OCI-LY7 (cell line): Measurements from ENCODE around the gene NAT10. TPM values are rescaled to one million over a fixed set of nuclear protein-coding genes. Genes with fewer than 3 reads are reported as not detected.

ENCODE experiments used
- BruUV-seq: library from RNA; stranded (reverse); fragments of 400-500 nt; replicated peaks from 2 replicates; lab custom pipeline; 2021; lab: Mats Ljungman, UMichigan
- CTCF ChIA-PET: fragments of 300-600 bp; sonication (Branson Sonifier 250); formaldehyde crosslinking; loops from one replicate; lab custom pipeline; 2022; ENCODE audit warnings: antibody characterized with exemption; ENCODE audit not compliant: unreplicated experiment; lab: Charles Lee
- POLR2A ChIA-PET: fragments of 300-600 bp; sonication (Branson Sonifier 250); formaldehyde crosslinking; loops from one replicate; lab custom pipeline; 2022; ENCODE audit warnings: antibody characterized with exemption; lab: Charles Lee
- DNase-seq: peaks from one replicate; pipeline ENCODE4 v3.0.0-alpha.2; 2015; ENCODE audit warnings: low spot score
- H2AFZ ChIP-seq: fragments of 200-600 bp; sonication (generic), shearing (Covaris generic); 2 replicates; pipeline ENCODE4 v1.6.1; 2014; ENCODE audit warnings: mild to moderate bottlenecking, antibody characterized with exemption, low read length, moderate library complexity
- H3K27ac ChIP-seq: fragments of 200-600 bp; sonication (generic); 2 replicates; pipeline ENCODE4 v1.5.1; 2014; ENCODE audit warnings: mixed run types, low read depth, mild to moderate bottlenecking, moderate library complexity, low read length, inconsistent platforms; ENCODE audit not compliant: poor library complexity, severe bottlenecking
- H3K36me3 ChIP-seq: fragments of 200-600 bp; sonication (generic); 2 replicates; pipeline ENCODE4 v1.6.1; 2014; ENCODE audit warnings: mild to moderate bottlenecking, antibody characterized with exemption, low read length, moderate library complexity, mixed read lengths; ENCODE audit not compliant: insufficient read depth
- H3K4me1 ChIP-seq: fragments of 200-600 bp; sonication (generic); 2 replicates; pipeline ENCODE4 v1.5.1; 2014; ENCODE audit warnings: mild to moderate bottlenecking, low read length; ENCODE audit not compliant: insufficient read depth, poor library complexity, severe bottlenecking
- H3K4me2 ChIP-seq: fragments of 200-600 bp; sonication (generic); 2 replicates; pipeline ENCODE4 v1.6.1; 2014; ENCODE audit warnings: mild to moderate bottlenecking, low read length
- H3K4me3 ChIP-seq: fragments of 200-600 bp; sonication (generic); 2 replicates; pipeline ENCODE4 v1.5.1; 2014; ENCODE audit warnings: mild to moderate bottlenecking, low read depth, low read length; ENCODE audit not compliant: poor library complexity, severe bottlenecking
- H3K79me2 ChIP-seq: fragments of 200-600 bp; sonication (generic); 2 replicates; pipeline ENCODE4 v1.6.1; 2016; ENCODE audit warnings: low read depth, mild to moderate bottlenecking, low read length, moderate library complexity, mixed read lengths; ENCODE audit not compliant: insufficient read depth
- H3K9me2 ChIP-seq: fragments of 200-600 bp; sonication (generic); 2 replicates; pipeline ENCODE4 v1.6.1; 2016; ENCODE audit warnings: mild to moderate bottlenecking, low read length, mixed read lengths; ENCODE audit not compliant: insufficient read depth
- H3K9me3 ChIP-seq: fragments of 200-600 bp; sonication (generic); 2 replicates; pipeline ENCODE4 v1.6.1; 2014; ENCODE audit warnings: mild to moderate bottlenecking, mixed run types, low read length, mixed read lengths
- H4K20me1 ChIP-seq: fragments of 200-600 bp; sonication (generic); 2 replicates; pipeline ENCODE4 v1.6.1; 2014; ENCODE audit warnings: mild to moderate bottlenecking, antibody characterized with exemption, low read length, moderate library complexity, mixed read lengths; ENCODE audit not compliant: insufficient read depth
- CTCF ChIP-seq: fragments of 200-600 bp; sonication (generic); conservative IDR thresholded peaks from 2 replicates; pipeline ENCODE4 v1.5.1; 2014; ENCODE audit warnings: mild to moderate bottlenecking, antibody characterized with exemption, low read length, moderate library complexity, mixed read lengths
- EZH2phosphoT487 ChIP-seq: fragments of 200-600 bp; sonication (generic); IDR thresholded peaks from 2 replicates; pipeline ENCODE4 v1.6.1; 2018; ENCODE audit warnings: low read depth, borderline replicate concordance, mild to moderate bottlenecking, mixed run types, antibody characterized with exemption, low read length, moderate library complexity, mixed read lengths
- intact Hi-C: fragments of 100-400 bp; cut with micrococcal nuclease; formaldehyde crosslinking; loops from one replicate; pipeline ENCODE4 v1.10.0; 2022; ENCODE audit not compliant: unreplicated experiment
- total RNA-seq, 2 experiments: library from RNA; depleted of rRNA in 1 of 2; stranded (reverse); fragments of >200 nt in 1 of 2; shearing (Covaris generic) in 1 of 2; gene quantifications; 2 replicates each; pipeline ENCODE4 v1.2.3, GENCODE V29; 2014 to 2022

Gene NAT10
- total RNA-seq, 2 experiments from 2014 or later = 64.9 to 120 TPM

DNA sequence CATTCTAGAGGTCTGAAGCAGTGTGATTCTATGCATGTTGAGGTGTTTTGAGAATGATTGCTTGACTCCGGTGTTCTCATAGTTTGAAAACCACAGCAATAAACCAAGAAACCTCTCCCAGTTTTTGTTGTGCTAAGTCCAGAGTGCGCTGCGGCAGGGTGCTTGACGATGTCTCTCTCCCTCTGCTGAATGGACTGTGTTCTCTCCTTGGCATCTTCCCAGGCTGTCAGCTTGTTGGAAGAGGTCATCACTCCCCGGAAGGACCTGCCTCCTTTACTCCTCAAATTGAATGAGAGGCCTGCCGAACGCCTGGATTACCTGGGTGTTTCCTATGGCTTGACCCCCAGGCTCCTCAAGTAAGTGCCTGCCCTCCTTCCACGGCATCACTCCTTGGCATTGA lies 31.0 kb downstream of the NAT10 start:
- Histone ChIP-seq H3K4me3 (no peak overlapping the region), H2AFZ (no peak overlapping the region), H3K4me1 (no peaks in the 10 kb centered on the region), H3K79me2 (no peaks in the 10 kb centered on the region), H3K36me3 (peaks cover 98% of the 10 kb centered on the region), H4K20me1 (no peaks in the 10 kb centered on the region), H3K9me2 (no peaks in the 10 kb centered on the region), H3K9me3 (no peaks in the 10 kb centered on the region), H3K4me2 (no peak overlapping the region), H3K27ac (no peak overlapping the region)
- CTCF ChIA-PET = no interaction called here
- POLR2A ChIA-PET = interaction anchor here (0.7 to 1.0 kb wide), 2 partner anchors 9 to 195 kb away, joined by 3 to 4 read pairs; no protein-coding TSS in a partner anchor
- no peak for TF ChIP-seq EZH2phosphoT487
- TF ChIP-seq CTCF = no peak
- no TSS peak for BruUV-seq
- intact Hi-C loops = no loop called here
- no peak for DNase-seq

DNA sequence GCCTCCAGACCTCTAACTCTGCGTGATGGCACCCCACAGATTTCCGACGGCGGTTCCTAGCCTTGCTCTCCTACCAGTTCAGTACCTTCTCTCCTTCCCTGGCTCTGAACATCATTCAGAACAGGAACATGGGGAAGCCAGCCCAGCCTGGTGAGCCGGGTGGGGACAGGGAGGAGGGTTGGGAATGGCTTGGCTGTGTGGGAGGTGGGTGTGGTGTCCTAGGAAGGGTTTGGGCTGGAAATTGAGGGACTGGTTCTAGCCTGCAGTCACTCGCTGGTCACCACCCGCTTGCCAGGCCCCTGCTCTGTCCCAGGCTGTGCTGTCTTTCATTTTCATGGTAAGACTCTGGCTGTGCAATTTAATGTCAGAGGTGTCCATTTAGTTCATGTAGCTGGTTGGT lies 33.9 kb downstream of the NAT10 start:
- H3K79me2 ChIP-seq = no peaks in the 10 kb centered on the region
- TF ChIP-seq EZH2phosphoT487 = no peak
- no peak for TF ChIP-seq CTCF
- H3K4me2 ChIP-seq = no peak overlapping the region
- no peak overlapping the region for H2AFZ ChIP-seq
- no TSS peak for BruUV-seq
- no peak overlapping the region for H3K27ac ChIP-seq
- peaks cover 100% of the 10 kb centered on the region for H3K36me3 ChIP-seq
- ChIA-PET POLR2A (interaction anchor here (1.2 kb wide), 1 partner anchor 33 kb away, joined by 4 read pairs; no protein-coding TSS in a partner anchor), CTCF (no interaction called here)
- no peaks in the 10 kb centered on the region for H3K9me2 ChIP-seq
- H4K20me1 ChIP-seq = no peaks in the 10 kb centered on the region; the same call in 1 of the 2 replicates
- no peak overlapping the region for H3K4me3 ChIP-seq
- H3K9me3 ChIP-seq = no peaks in the 10 kb centered on the region
- peaks cover 5% of the 10 kb centered on the region for H3K4me1 ChIP-seq
- no peak for DNase-seq
- intact Hi-C loops = no loop called here

DNA sequence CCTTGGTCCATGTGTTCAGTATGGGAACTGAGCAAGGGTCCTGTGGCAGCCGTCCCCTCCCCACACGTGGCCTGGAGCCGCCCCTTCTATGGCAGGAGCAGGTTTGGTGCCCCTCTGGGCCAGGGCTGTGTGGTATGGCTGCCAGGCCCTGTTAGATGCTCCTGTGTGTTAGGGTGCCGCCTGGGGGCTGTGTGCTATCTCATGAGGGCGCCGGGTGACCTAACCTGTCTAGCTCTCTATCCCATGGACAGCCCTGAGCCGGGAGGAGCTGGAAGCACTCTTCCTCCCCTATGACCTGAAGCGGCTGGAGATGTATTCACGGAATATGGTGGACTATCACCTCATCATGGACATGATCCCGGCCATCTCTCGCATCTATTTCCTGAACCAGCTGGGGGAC lies 34.7 kb downstream of the NAT10 start:
- Histone ChIP-seq H4K20me1 (no peaks in the 10 kb centered on the region; the same call in 1 of the 2 replicates), H3K79me2 (no peaks in the 10 kb centered on the region), H3K4me1 (peaks cover 13% of the 10 kb centered on the region), H2AFZ (no peak overlapping the region), H3K36me3 (peaks cover 100% of the 10 kb centered on the region), H3K4me2 (no peak overlapping the region), H3K4me3 (no peak overlapping the region), H3K9me3 (no peaks in the 10 kb centered on the region), H3K27ac (no peak overlapping the region), H3K9me2 (no peaks in the 10 kb centered on the region)
- TF ChIP-seq CTCF (no peak), EZH2phosphoT487 (no peak)
- no peak for DNase-seq
- intact Hi-C loops = no loop called here
- ChIA-PET POLR2A (interaction anchor here (1.2 kb wide), 1 partner anchor 34 kb away, joined by 4 read pairs; no protein-coding TSS in a partner anchor), CTCF (no interaction called here)
- BruUV-seq = no TSS peak
